HCT116 (cell line): ENCODE measurements around the gene CTU2. TPM values are rescaled to one million over a fixed set of nuclear protein-coding genes. Genes with fewer than 3 reads are reported as not detected.

ENCODE experiments used
- ATAC-seq: fragments of 200-7000 bp; cut with Tn5 transposase; 2 replicates; pipeline ENCODE4 v1.9.1; 2020; ENCODE audit warnings: mild to moderate bottlenecking, moderate library complexity
- BruUV-seq: library from RNA; stranded (reverse); fragments of 400-500 nt; replicated peaks from 2 replicates; lab custom pipeline; 2021; lab: Mats Ljungman, UMichigan
- CTCF ChIA-PET: fragments of 300-600 bp; sonication (Branson Sonifier 250); formaldehyde crosslinking; loops from one replicate; lab custom pipeline; 2021; ENCODE audit warnings: antibody characterized with exemption; lab: Charles Lee
- POLR2A ChIA-PET: fragments of 300-600, 350-600 bp; sonication (Branson Sonifier 250); formaldehyde crosslinking; loops from one replicate; lab custom pipeline; 2021; ENCODE audit warnings: antibody characterized with exemption; lab: Charles Lee
- RAD21 ChIA-PET, 2 experiments: fragments of 300-600 bp; sonication (Branson Sonifier 250); formaldehyde crosslinking; loops; one replicate each; lab custom pipeline; 2023; ENCODE audit warnings: low total read pairs in 2 of 2; ENCODE audit not compliant: uncharacterized antibody in 2 of 2, unreplicated experiment in 2 of 2, low non-redundant PET in 1 of 2; lab: Charles Lee
- DNase-seq: peaks from one replicate; pipeline ENCODE4 v3.0.0-alpha.2; 2010; ENCODE audit warnings: low read depth, low spot score
- H2AFZ ChIP-seq: fragments of 200-600 bp; shearing (Covaris generic), sonication (generic); 2 replicates; pipeline ENCODE4 v1.6.1; 2017; ENCODE audit warnings: low read depth, mixed run types, mixed read lengths, antibody characterized with exemption, low read length; ENCODE audit not compliant: poor library complexity, severe bottlenecking
- H3K27ac ChIP-seq: 2 replicates; pipeline ENCODE4 v1.5.1; 2012; ENCODE audit warnings: low read depth, low read length
- H3K27me3 ChIP-seq: fragments of 200-600 bp; sonication (generic); 2 replicates; pipeline ENCODE4 v1.6.1; 2016; ENCODE audit warnings: mixed run types, low read length, mixed read lengths; ENCODE audit not compliant: insufficient read depth
- H3K36me3 ChIP-seq, 2 experiments: fragments of 200-500 bp in 1 of 2; fragments of 200-600 bp in 1 of 2; sonication (Bioruptor generic) in 1 of 2; sonication (generic) in 1 of 2; 2 replicates each; pipeline versions ENCODE4 v1.5.1 to v1.6.1; 2014 to 2016; ENCODE audit warnings: low read length in 2 of 2, inconsistent platforms in 1 of 2, mixed read lengths in 1 of 2, mixed run types in 1 of 2; ENCODE audit not compliant: insufficient read depth in 2 of 2, control insufficient read depth in 1 of 2
- H3K4me1 ChIP-seq, 2 experiments: fragments of 200-600 bp in 1 of 2; sonication (generic) in 1 of 2; 2 replicates each; pipeline versions ENCODE4 v1.5.1 to v1.6.1; 2012 to 2017; ENCODE audit warnings: low read length in 2 of 2, inconsistent platforms in 1 of 2, mild to moderate bottlenecking in 1 of 2, mixed read lengths in 1 of 2, mixed run types in 1 of 2, moderate library complexity in 1 of 2; ENCODE audit not compliant: insufficient read depth in 2 of 2, control insufficient read depth in 1 of 2
- H3K4me2 ChIP-seq: fragments of 200-600 bp; sonication (generic); 2 replicates; pipeline ENCODE4 v1.6.1; 2017; ENCODE audit warnings: mixed run types, low read length, mixed read lengths
- H3K4me3 ChIP-seq, 2 experiments: fragments of 200-600 bp in 1 of 2; sonication (generic) in 1 of 2; replicated peaks in 1 of 2; 2 replicates each; pipeline ENCODE4 v1.5.1; 2011 to 2016; ENCODE audit warnings: low read length in 2 of 2, control low read depth in 1 of 2, low read depth in 1 of 2, mild to moderate bottlenecking in 1 of 2, mixed read lengths in 1 of 2, mixed run types in 1 of 2
- H3K79me2 ChIP-seq: fragments of 200-600 bp; sonication (generic); 2 replicates; pipeline ENCODE4 v1.6.1; 2017; ENCODE audit warnings: mild to moderate bottlenecking, mixed run types, low read length, moderate library complexity, mixed read lengths; ENCODE audit not compliant: insufficient read depth
- H3K9ac ChIP-seq: fragments of 200-600 bp; sonication (generic); 2 replicates; pipeline ENCODE4 v1.6.1; 2016; ENCODE audit warnings: low read length, mixed read lengths
- H3K9me2 ChIP-seq: fragments of 200-600 bp; sonication (generic), shearing (Covaris generic); 2 replicates; pipeline ENCODE4 v1.6.1; 2017; ENCODE audit warnings: mixed run types, mild to moderate bottlenecking, moderate library complexity; ENCODE audit not compliant: insufficient read depth
- H3K9me3 ChIP-seq, 2 experiments: fragments of 200-500 bp in 1 of 2; fragments of 200-600 bp in 1 of 2; sonication (Bioruptor generic) in 1 of 2; sonication (generic) in 1 of 2; 2 replicates each; pipeline ENCODE4 v1.6.1; 2014 to 2017; ENCODE audit warnings: low read length in 2 of 2, mixed read lengths in 2 of 2, inconsistent platforms in 1 of 2, low read depth in 1 of 2, mild to moderate bottlenecking in 1 of 2, mixed run types in 1 of 2, moderate library complexity in 1 of 2; ENCODE audit not compliant: control insufficient read depth in 1 of 2, insufficient read depth in 1 of 2
- H4K20me1 ChIP-seq: fragments of 200-600 bp; sonication (generic), shearing (Covaris generic); 2 replicates; pipeline ENCODE4 v1.6.1; 2017; ENCODE audit warnings: mixed run types, mild to moderate bottlenecking, moderate library complexity; ENCODE audit not compliant: insufficient read depth
- ATF3 ChIP-seq: IDR thresholded peaks from 2 replicates; pipeline ENCODE4 v1.6.1; 2012
- CBX3 ChIP-seq: IDR thresholded peaks from 2 replicates; pipeline ENCODE4 v1.6.1; 2012; ENCODE audit warnings: low read depth
- CEBPB ChIP-seq: IDR thresholded peaks from 2 replicates; pipeline ENCODE4 v1.6.1; 2012; ENCODE audit warnings: low read depth
- EGR1 ChIP-seq: IDR thresholded peaks from 2 replicates; pipeline ENCODE4 v1.6.1; 2012; ENCODE audit warnings: low read depth
- EZH2 ChIP-seq: fragments of 200-600 bp; sonication (generic); IDR thresholded peaks from 2 replicates; pipeline ENCODE4 v1.6.1; 2017; ENCODE audit warnings: antibody characterized with exemption, mixed run types
- FOSL1 ChIP-seq: IDR thresholded peaks from 2 replicates; pipeline ENCODE4 v1.6.1; 2012; ENCODE audit warnings: low read depth
- JUND ChIP-seq: IDR thresholded peaks from 2 replicates; pipeline ENCODE4 v1.6.1; 2012
- MAX ChIP-seq: IDR thresholded peaks from 2 replicates; pipeline ENCODE4 v1.6.1; 2012
- POLR2A ChIP-seq: IDR thresholded peaks from 2 replicates; pipeline ENCODE4 v1.7.0; 2011; ENCODE audit warnings: borderline replicate concordance; ENCODE audit not compliant: insufficient read depth, insufficient read length; ENCODE audit errors: extremely low read depth
- RAD21 ChIP-seq: IDR thresholded peaks from 2 replicates; pipeline ENCODE4 v1.6.1; 2012; ENCODE audit warnings: low read depth, mild to moderate bottlenecking
- SIN3A ChIP-seq: IDR thresholded peaks from 2 replicates; pipeline ENCODE4 v1.6.1; 2012; ENCODE audit warnings: low read depth
- SP1 ChIP-seq: IDR thresholded peaks from 2 replicates; pipeline ENCODE4 v1.6.1; 2012; ENCODE audit warnings: low read depth
- YY1 ChIP-seq: IDR thresholded peaks from 2 replicates; pipeline ENCODE4 v1.6.1; 2011; ENCODE audit warnings: low read length, low read depth, moderate library complexity, mild to moderate bottlenecking; ENCODE audit not compliant: insufficient replicate concordance; ENCODE audit errors: extremely low read depth
- ZBTB33 ChIP-seq: IDR thresholded peaks from 2 replicates; pipeline ENCODE4 v1.6.1; 2011; ENCODE audit warnings: mild to moderate bottlenecking, low read length, moderate library complexity; ENCODE audit not compliant: insufficient replicate concordance; ENCODE audit errors: extremely low read depth
- intact Hi-C: fragments of 100-400 bp; cut with micrococcal nuclease; formaldehyde crosslinking; loops from 2 replicates; pipeline ENCODE4 v1.10.0; 2022
- total RNA-seq: library from RNA; stranded (reverse); gene quantifications from one replicate; pipeline ENCODE4 v1.2.1, GENCODE V29; 2021; ENCODE audit not compliant: unreplicated experiment
- TF ChIP-seq, protein P1 (sequence below), 3 experiments: fragments of 200-600 bp in 1 of 3; sonication (generic) in 1 of 3; IDR thresholded peaks in 2 of 3; conservative IDR thresholded peaks in 1 of 3; 2 replicates each; pipeline ENCODE4 v1.5.1; 2012 to 2017; ENCODE audit warnings: low read depth in 2 of 3, low read length in 2 of 3, antibody characterized with exemption in 1 of 3, borderline replicate concordance in 1 of 3, control low read depth in 1 of 3, mild to moderate bottlenecking in 1 of 3, mixed read lengths in 1 of 3, mixed run types in 1 of 3, moderate library complexity in 1 of 3; ENCODE audit not compliant: insufficient read depth in 1 of 3

Gene CTU2
- total RNA-seq, 1 experiment from 2014 or later = 71.3 TPM

DNA sequence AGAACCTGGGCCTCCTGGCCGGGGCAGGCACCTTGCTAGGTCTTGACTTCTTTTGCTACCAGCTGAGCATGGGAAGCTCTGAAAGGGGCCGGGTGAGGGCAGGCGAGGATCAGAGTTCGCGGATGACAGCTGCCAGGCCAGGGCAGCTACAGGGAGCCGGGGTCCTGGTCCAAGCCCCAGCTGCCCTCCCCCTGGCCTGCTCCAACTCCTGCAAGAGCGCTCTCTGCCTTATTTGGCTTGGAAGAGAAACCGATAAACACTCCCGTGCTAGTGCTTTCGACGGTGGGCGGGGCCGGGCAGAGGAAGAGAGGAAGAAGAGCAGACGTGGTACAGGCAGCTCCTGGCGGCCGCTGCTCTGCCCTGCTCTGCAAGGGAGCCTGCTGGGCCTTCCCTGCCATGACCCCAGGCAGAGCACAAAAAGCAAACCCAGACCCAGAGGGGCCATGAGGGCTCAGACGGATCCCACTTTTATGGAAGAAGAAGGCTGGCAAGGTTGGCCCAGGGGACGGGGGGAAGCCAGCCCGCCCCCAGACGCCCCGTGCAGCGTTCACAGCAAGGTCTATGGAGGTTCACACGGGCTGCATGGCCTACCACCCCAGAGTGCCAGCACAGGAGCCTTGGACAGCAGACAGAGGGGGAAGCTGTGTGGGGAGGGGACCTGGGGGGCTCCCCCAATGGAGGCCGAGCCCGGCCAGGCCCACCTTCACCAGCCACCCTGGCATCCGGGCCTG, 53.1 kb downstream of the CTU2 start:
- ATAC-seq (no peak), DNase-seq (no peak)
- Histone ChIP-seq H4K20me1 (peaks cover 16% of the 10 kb centered on the region; the same call in 1 of the 2 replicates), H2AFZ (no peak overlapping the region), H3K9me2 (no peaks in the 10 kb centered on the region), H3K27ac (no peak overlapping the region), H3K79me2 (peaks cover 98% of the 10 kb centered on the region), H3K9me3 (no peaks in the 10 kb centered on the region), H3K4me3 (no peak overlapping the region), H3K36me3 (peaks cover 2 to 13% of the 10 kb centered on the region in 2 experiments; a peak in 1 of 4 replicates), H3K9ac (no peak overlapping the region), H3K4me2 (no peak overlapping the region), H3K4me1 (peaks cover 8 to 47% of the 10 kb centered on the region in 2 experiments; a peak in 3 of 4 replicates), H3K27me3 (no peaks in the 10 kb centered on the region)
- TF ChIP-seq SP1 (no peak), RAD21 (no peak)
- no TSS peak for BruUV-seq
- RAD21 ChIA-PET = no interaction called here
- intact Hi-C loops = no loop called here
- POLR2A ChIA-PET = no interaction called here
- CTCF ChIA-PET = interaction anchor here (1.0 to 1.8 kb wide), 2 partner anchors 13 to 22 kb away, joined by 3 to 6 read pairs; no protein-coding TSS in a partner anchor

DNA sequence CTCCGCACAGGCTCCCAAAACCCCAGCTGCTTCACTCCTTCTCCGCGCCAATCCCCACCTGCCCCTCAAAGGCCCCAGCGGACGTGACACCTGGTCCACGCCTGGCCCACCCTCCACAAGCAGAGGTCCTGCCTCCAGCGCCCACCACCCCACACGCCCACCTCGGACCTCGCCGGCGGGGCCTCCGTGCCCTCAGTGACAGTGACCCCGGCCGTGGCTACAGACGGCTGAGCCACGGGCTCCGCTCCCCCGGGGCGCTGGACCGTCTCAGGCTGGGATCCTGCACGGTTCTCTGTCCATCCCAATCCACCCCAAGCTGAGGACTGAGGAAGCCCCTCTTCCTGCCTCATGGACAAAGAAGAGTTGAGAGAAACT, 53.7 kb downstream of the CTU2 start:
- POLR2A ChIA-PET = no interaction called here
- Histone ChIP-seq H2AFZ (no peak overlapping the region), H3K9me3 (no peaks in the 10 kb centered on the region), H4K20me1 (peaks cover 16% of the 10 kb centered on the region; the same call in 1 of the 2 replicates), H3K36me3 (peaks cover 2 to 13% of the 10 kb centered on the region in 2 experiments; a peak in 1 of 4 replicates), H3K27ac (no peak overlapping the region; the same call in 1 of the 2 replicates), H3K9me2 (no peaks in the 10 kb centered on the region), H3K4me2 (no peak overlapping the region), H3K27me3 (no peaks in the 10 kb centered on the region), H3K4me1 (peaks cover 8 to 51% of the 10 kb centered on the region in 2 experiments; a peak in 3 of 4 replicates), H3K79me2 (peaks cover 97% of the 10 kb centered on the region), H3K4me3 (no peak overlapping the region), H3K9ac (no peak overlapping the region)
- BruUV-seq = no TSS peak
- RAD21 ChIA-PET = no interaction called here
- intact Hi-C loops = no loop called here
- ATAC-seq (no peak), DNase-seq (no peak)
- TF ChIP-seq CBX3 = no peak
- no peak for TF ChIP-seq ZBTB33
- no peak for TF ChIP-seq MAX
- TF ChIP-seq RAD21 = no peak
- TF ChIP-seq POLR2A = no peak
- no peak for TF ChIP-seq SIN3A
- no peak for TF ChIP-seq CEBPB
- TF ChIP-seq SP1 = no peak
- no peak for TF ChIP-seq YY1
- TF ChIP-seq EZH2 = no peak
- no peak for TF ChIP-seq FOSL1
- no peak for TF ChIP-seq JUND
- TF ChIP-seq, protein P1, sequence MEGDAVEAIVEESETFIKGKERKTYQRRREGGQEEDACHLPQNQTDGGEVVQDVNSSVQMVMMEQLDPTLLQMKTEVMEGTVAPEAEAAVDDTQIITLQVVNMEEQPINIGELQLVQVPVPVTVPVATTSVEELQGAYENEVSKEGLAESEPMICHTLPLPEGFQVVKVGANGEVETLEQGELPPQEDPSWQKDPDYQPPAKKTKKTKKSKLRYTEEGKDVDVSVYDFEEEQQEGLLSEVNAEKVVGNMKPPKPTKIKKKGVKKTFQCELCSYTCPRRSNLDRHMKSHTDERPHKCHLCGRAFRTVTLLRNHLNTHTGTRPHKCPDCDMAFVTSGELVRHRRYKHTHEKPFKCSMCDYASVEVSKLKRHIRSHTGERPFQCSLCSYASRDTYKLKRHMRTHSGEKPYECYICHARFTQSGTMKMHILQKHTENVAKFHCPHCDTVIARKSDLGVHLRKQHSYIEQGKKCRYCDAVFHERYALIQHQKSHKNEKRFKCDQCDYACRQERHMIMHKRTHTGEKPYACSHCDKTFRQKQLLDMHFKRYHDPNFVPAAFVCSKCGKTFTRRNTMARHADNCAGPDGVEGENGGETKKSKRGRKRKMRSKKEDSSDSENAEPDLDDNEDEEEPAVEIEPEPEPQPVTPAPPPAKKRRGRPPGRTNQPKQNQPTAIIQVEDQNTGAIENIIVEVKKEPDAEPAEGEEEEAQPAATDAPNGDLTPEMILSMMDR (IDR thresholded peaks at IDR 0.05 in 2 of 3, conservative IDR thresholded peaks at IDR 0.05 in 1 of 3; ENCODE audit: borderline replicate concordance in 1 of 3, insufficient read depth in 1 of 3, low read depth in 2 of 3, low read length in 2 of 3) = no peak
- no peak for TF ChIP-seq EGR1
- no peak for TF ChIP-seq ATF3
- CTCF ChIA-PET = interaction anchor here (1.0 to 1.8 kb wide), 2 partner anchors 14 to 23 kb away, joined by 3 to 6 read pairs; no protein-coding TSS in a partner anchor
